MM.1S (cell line): ENCODE data around the gene RRAGA.

Experiments
- DNase-seq: peaks from one replicate; pipeline ENCODE4 v3.0.0-alpha.2; 2015
- H2AFZ ChIP-seq: fragments of 300-600 bp; sonication (generic); 2 replicates; pipeline ENCODE4 v1.6.0; 2016; ENCODE audit warnings: antibody characterized with exemption, low read length
- H3F3A ChIP-seq: fragments of 300-600 bp; sonication (generic); 2 replicates; pipeline ENCODE4 v1.6.1; 2016; ENCODE audit warnings: mild to moderate bottlenecking, antibody characterized with exemption, low read length, moderate library complexity, mixed read lengths; ENCODE audit not compliant: insufficient read depth
- H3K27ac ChIP-seq: fragments of 300-600 bp; sonication (generic); 2 replicates; pipeline ENCODE4 v1.5.1; 2016; ENCODE audit warnings: mild to moderate bottlenecking, low read length
- H3K27me3 ChIP-seq: fragments of 300-600 bp; sonication (generic); replicated peaks from 2 replicates; pipeline ENCODE4 v1.6.0; 2016; ENCODE audit warnings: low read length; ENCODE audit not compliant: insufficient read depth
- H3K36me3 ChIP-seq: fragments of 300-600 bp; sonication (generic); replicated peaks from 2 replicates; pipeline ENCODE4 v1.6.1; 2016; ENCODE audit warnings: mild to moderate bottlenecking, low read length, mixed read lengths; ENCODE audit not compliant: insufficient read depth
- H3K4me1 ChIP-seq: fragments of 300-600 bp; sonication (generic); 2 replicates; pipeline ENCODE4 v1.6.1; 2016; ENCODE audit warnings: low read length, mixed read lengths
- H3K4me2 ChIP-seq: fragments of 300-600 bp; sonication (generic); 2 replicates; pipeline ENCODE4 v1.6.0; 2016; ENCODE audit warnings: low read depth, low read length
- H3K4me3 ChIP-seq: fragments of 300-600 bp; sonication (generic); 2 replicates; pipeline ENCODE4 v1.5.1; 2016; ENCODE audit warnings: low read length, mixed read lengths
- H3K79me2 ChIP-seq: fragments of 300-600 bp; sonication (generic); 2 replicates; pipeline ENCODE4 v1.6.1; 2016; ENCODE audit warnings: mixed run types, low read length, mixed read lengths
- H3K9ac ChIP-seq: fragments of 300-600 bp; sonication (generic); 2 replicates; pipeline ENCODE4 v1.6.1; 2016; ENCODE audit warnings: low read length, mixed read lengths
- H3K9me2 ChIP-seq: fragments of 300-600 bp; sonication (generic); replicated peaks from 2 replicates; pipeline ENCODE4 v1.6.1; 2016; ENCODE audit warnings: mild to moderate bottlenecking, low read length, mixed read lengths; ENCODE audit not compliant: insufficient read depth
- H3K9me3 ChIP-seq: fragments of 300-600 bp; sonication (generic); replicated peaks from 2 replicates; pipeline ENCODE4 v1.6.1; 2016; ENCODE audit warnings: mild to moderate bottlenecking, low read length, mixed read lengths; ENCODE audit not compliant: insufficient read depth
- H4K20me1 ChIP-seq: fragments of 300-600 bp; sonication (generic); 2 replicates; pipeline ENCODE4 v1.6.1; 2016; ENCODE audit warnings: mild to moderate bottlenecking, low read length, moderate library complexity, mixed read lengths; ENCODE audit not compliant: insufficient read depth
- CTCF ChIP-seq: fragments of 300-600 bp; sonication (generic); IDR thresholded peaks from 2 replicates; pipeline ENCODE4 v1.5.1; 2016; ENCODE audit warnings: antibody characterized with exemption, low read length, mixed read lengths
- EZH2 ChIP-seq: fragments of 300-600 bp; sonication (generic); optimal IDR thresholded peaks from 2 replicates; pipeline ENCODE3; 2017; ENCODE audit warnings: low read depth, mild to moderate bottlenecking, antibody characterized with exemption, low read length, mixed read lengths
- EZH2phosphoT487 ChIP-seq: fragments of 300-600 bp; sonication (generic); IDR thresholded peaks from 2 replicates; pipeline ENCODE4 v1.6.1; 2018; ENCODE audit warnings: antibody characterized with exemption, low read length

RRAGA gene

GRCh38 chr9:19057033-19057432 is 7.8 kb downstream of the RRAGA start:
- H3K4me2 ChIP-seq = no peak overlapping the region
- no peaks in the 10 kb centered on the region for H3K9me3 ChIP-seq
- no peak overlapping the region for H3K27ac ChIP-seq
- no peaks in the 10 kb centered on the region for H3K36me3 ChIP-seq
- H3K27me3 ChIP-seq = no peaks in the 10 kb centered on the region
- H3F3A ChIP-seq = no peaks in the 10 kb centered on the region
- H4K20me1 ChIP-seq = no peaks in the 10 kb centered on the region
- no peaks in the 10 kb centered on the region for H3K9me2 ChIP-seq
- H2AFZ ChIP-seq = no peak overlapping the region
- no peak for DNase-seq
- H3K9ac ChIP-seq = no peak overlapping the region
- TF ChIP-seq EZH2phosphoT487 = no peak
- TF ChIP-seq CTCF = no peak
- TF ChIP-seq EZH2 = no peak
- H3K4me3 ChIP-seq = no peak overlapping the region
- H3K79me2 ChIP-seq = no peaks in the 10 kb centered on the region
- H3K4me1 ChIP-seq = no peaks in the 10 kb centered on the region

- no peaks in the 10 kb centered on the region for H3K9me3 ChIP-seq
- no peaks in the 10 kb centered on the region for H3K4me1 ChIP-seq
- no peaks in the 10 kb centered on the region for H3K27me3 ChIP-seq
- H3K4me2 ChIP-seq = no peak overlapping the region
- H3K36me3 ChIP-seq = no peaks in the 10 kb centered on the region
- no peaks in the 10 kb centered on the region for H3K79me2 ChIP-seq
- no peak overlapping the region for H3K9ac ChIP-seq
- H3K9me2 ChIP-seq = no peaks in the 10 kb centered on the region
- DNase-seq = no peak
- H3F3A ChIP-seq = no peaks in the 10 kb centered on the region
- H4K20me1 ChIP-seq = no peaks in the 10 kb centered on the region
- TF ChIP-seq CTCF (no peak), EZH2 (no peak), EZH2phosphoT487 (no peak)
- H3K27ac ChIP-seq = no peak overlapping the region
- no peak overlapping the region for H3K4me3 ChIP-seq
- no peak overlapping the region for H2AFZ ChIP-seq
These were observed 25.0 kb downstream of the RRAGA start for GRCh38 chr9:19074229-19074628.

- H3K27me3 ChIP-seq = no peaks in the 10 kb centered on the region
- no peaks in the 10 kb centered on the region for H3K36me3 ChIP-seq
- H2AFZ ChIP-seq = no peak overlapping the region
- no peak for DNase-seq
- no peak overlapping the region for H3K4me3 ChIP-seq
- no peak overlapping the region for H3K27ac ChIP-seq
- H3K4me1 ChIP-seq = no peaks in the 10 kb centered on the region
- H3K79me2 ChIP-seq = no peaks in the 10 kb centered on the region
- H3K4me2 ChIP-seq = no peak overlapping the region
- no peak overlapping the region for H3K9ac ChIP-seq
- H3F3A ChIP-seq = no peaks in the 10 kb centered on the region
- TF ChIP-seq EZH2phosphoT487 (no peak), EZH2 (no peak), CTCF (no peak)
- H4K20me1 ChIP-seq = no peaks in the 10 kb centered on the region
- no peaks in the 10 kb centered on the region for H3K9me3 ChIP-seq
- H3K9me2 ChIP-seq = no peaks in the 10 kb centered on the region
These were observed 25.6 kb downstream of the RRAGA start for GRCh38 chr9:19074836-19075235.

- no peak overlapping the region for H3K4me3 ChIP-seq
- no peaks in the 10 kb centered on the region for H3K4me1 ChIP-seq
- no peaks in the 10 kb centered on the region for H3K9me3 ChIP-seq
- no peak overlapping the region for H3K9ac ChIP-seq
- DNase-seq = no peak
- H3K36me3 ChIP-seq = no peaks in the 10 kb centered on the region
- H3K4me2 ChIP-seq = no peak overlapping the region
- no peaks in the 10 kb centered on the region for H3K9me2 ChIP-seq
- TF ChIP-seq EZH2 (no peak), CTCF (peak; percentile 21; the same call in 1 of the 2 replicates)
- no peaks in the 10 kb centered on the region for H3K27me3 ChIP-seq
- no peak overlapping the region for H2AFZ ChIP-seq
- H3F3A ChIP-seq = no peaks in the 10 kb centered on the region
- H4K20me1 ChIP-seq = no peaks in the 10 kb centered on the region
- H3K27ac ChIP-seq = no peak overlapping the region
- no peaks in the 10 kb centered on the region for H3K79me2 ChIP-seq
These were observed 36.1 kb downstream of the RRAGA start for GRCh38 chr9:19085295-19085694.
